NB4 (cell line): Measurements from ENCODE around the gene ERN2.

Experiments used
- POLR2A ChIP-seq: IDR thresholded peaks from 2 replicates; pipeline ENCODE4 v1.6.1; 2011; ENCODE audit warnings: mild to moderate bottlenecking; ENCODE audit not compliant: insufficient read length; ENCODE audit errors: extremely low read depth
- TF ChIP-seq, protein P1 (sequence below): IDR thresholded peaks from one replicate; pipeline ENCODE4 v1.5.1; 2012; ENCODE audit warnings: low read depth, low read length

DNA sequence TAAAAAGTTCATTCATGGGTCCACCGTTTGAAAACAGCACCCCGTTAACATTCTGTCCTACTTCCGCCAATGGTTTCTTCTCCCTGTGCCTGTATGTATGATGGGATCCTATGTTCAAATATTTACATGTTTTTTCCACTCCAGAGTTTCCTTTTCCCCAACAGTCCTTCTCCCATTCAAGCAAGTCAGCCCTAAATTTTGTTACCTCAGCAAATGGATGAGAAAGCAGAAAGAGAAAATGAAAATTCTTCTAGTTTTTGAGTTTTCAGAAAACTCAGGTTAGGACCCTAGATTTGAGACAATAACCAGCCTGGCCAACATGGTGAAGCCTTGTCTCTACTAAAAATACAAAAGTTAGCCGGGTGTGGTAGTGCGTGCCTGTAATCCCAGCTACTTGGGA is 3.5 kb upstream of the ERN2 start:
- TF ChIP-seq, protein P1, sequence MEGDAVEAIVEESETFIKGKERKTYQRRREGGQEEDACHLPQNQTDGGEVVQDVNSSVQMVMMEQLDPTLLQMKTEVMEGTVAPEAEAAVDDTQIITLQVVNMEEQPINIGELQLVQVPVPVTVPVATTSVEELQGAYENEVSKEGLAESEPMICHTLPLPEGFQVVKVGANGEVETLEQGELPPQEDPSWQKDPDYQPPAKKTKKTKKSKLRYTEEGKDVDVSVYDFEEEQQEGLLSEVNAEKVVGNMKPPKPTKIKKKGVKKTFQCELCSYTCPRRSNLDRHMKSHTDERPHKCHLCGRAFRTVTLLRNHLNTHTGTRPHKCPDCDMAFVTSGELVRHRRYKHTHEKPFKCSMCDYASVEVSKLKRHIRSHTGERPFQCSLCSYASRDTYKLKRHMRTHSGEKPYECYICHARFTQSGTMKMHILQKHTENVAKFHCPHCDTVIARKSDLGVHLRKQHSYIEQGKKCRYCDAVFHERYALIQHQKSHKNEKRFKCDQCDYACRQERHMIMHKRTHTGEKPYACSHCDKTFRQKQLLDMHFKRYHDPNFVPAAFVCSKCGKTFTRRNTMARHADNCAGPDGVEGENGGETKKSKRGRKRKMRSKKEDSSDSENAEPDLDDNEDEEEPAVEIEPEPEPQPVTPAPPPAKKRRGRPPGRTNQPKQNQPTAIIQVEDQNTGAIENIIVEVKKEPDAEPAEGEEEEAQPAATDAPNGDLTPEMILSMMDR = no peak
- TF ChIP-seq POLR2A = no peak
